ENCODE results near the gene SLC35B2. TPM values are rescaled to one million over a fixed set of nuclear protein-coding genes. Genes with fewer than 3 reads are reported as not detected.

Gene SLC35B2
- total RNA-seq, 1 experiment from 2014 or later, result 44.6 TPM

- Mint-ChIP-seq H3K36me3 (ENCODE audit: insufficient read depth, unreplicated experiment) (peaks cover 15% of the 10 kb centered on the region), H3K27ac (ENCODE audit: unreplicated experiment) (no peak overlapping the region), H3K4me1 (ENCODE audit: low read depth, unreplicated experiment) (peaks cover 13% of the 10 kb centered on the region), H3K4me3 (ENCODE audit: unreplicated experiment) (peak overlapping the region; percentile 38), H3K9me3 (ENCODE audit: unreplicated experiment) (no peaks in the 10 kb centered on the region), H3K27me3 (ENCODE audit: insufficient read depth, unreplicated experiment) (peaks cover 5% of the 10 kb centered on the region)
- Histone ChIP-seq H3K27me3 (replicated peaks; ENCODE audit: control insufficient read depth, insufficient read depth, low read length) (peaks cover 6% of the 10 kb centered on the region), H3K36me3 (ENCODE audit: control insufficient read depth, insufficient read depth, low read length) (no peaks in the 10 kb centered on the region), H3K9me3 (no peaks in the 10 kb centered on the region), H3K4me1 (peaks cover 26% of the 10 kb centered on the region), H3K4me3 (ENCODE audit: low read depth, low read length) (no peak overlapping the region)
- no peak for DNase-seq
- intact Hi-C loops (cut with micrococcal nuclease; ENCODE audit: unreplicated experiment), result no loop called here
- ChIA-PET CTCF (interaction anchor here (1.2 to 3.7 kb wide), 2 partner anchors 39 to 72 kb away, joined by 4 to 23 read pairs; no protein-coding TSS in a partner anchor), POLR2A (no interaction called here)
- no peak for TF ChIP-seq CTCF (IDR thresholded peaks at IDR 0.05; ENCODE audit: insufficient read depth in 1 of 2, low read depth in 1 of 2, low read length in 1 of 2, severe bottlenecking in 1 of 2, unreplicated experiment in 1 of 2)
- BruUV-seq (replicated peaks), result no TSS peak
These were observed 9.0 kb upstream of the SLC35B2 start for GRCh38 chr6:44266347-44266746.

DNA sequence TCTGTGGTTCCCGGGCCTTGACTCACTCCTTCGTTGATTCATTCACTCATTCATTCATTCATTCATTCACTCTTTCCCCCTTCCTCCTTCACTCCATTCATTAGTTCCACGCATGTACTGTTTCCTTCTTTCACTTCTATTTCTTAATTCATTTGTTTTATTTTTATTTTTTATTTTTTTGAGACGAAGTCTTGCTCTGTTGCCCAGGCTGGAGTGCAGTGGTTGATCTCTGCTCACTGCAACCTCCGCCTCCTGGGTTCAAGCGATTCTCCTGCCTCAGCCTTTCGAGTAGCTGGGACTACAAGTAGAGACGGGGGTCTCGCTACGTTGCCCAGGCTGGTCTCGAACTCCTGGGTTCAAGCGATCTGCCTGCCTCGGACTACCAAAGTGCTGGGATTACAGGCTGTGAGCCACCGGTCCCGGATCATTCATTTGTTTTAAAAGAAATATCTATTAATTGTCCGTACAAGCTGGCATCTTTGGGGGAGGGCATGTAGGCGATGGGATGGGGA lies 8.4 kb upstream of the SLC35B2 start:
- Mint-ChIP-seq H3K36me3 (ENCODE audit: insufficient read depth, unreplicated experiment) (peaks cover 15% of the 10 kb centered on the region), H3K4me1 (ENCODE audit: low read depth, unreplicated experiment) (peaks cover 13% of the 10 kb centered on the region), H3K27me3 (ENCODE audit: insufficient read depth, unreplicated experiment) (peaks cover 5% of the 10 kb centered on the region), H3K27ac (ENCODE audit: unreplicated experiment) (peak overlapping the region; percentile 69), H3K4me3 (ENCODE audit: unreplicated experiment) (peak overlapping the region; percentile 93), H3K9me3 (ENCODE audit: unreplicated experiment) (no peaks in the 10 kb centered on the region)
- DNase-seq, result no peak
- ChIA-PET POLR2A (no interaction called here), CTCF (interaction anchor here (1.2 kb wide), 1 partner anchor 39 kb away, joined by 4 read pairs; no protein-coding TSS in a partner anchor)
- peaks cover 26% of the 10 kb centered on the region for H3K4me1 ChIP-seq
- TF ChIP-seq CTCF (IDR thresholded peaks at IDR 0.05; ENCODE audit: insufficient read depth in 1 of 2, low read depth in 1 of 2, low read length in 1 of 2, severe bottlenecking in 1 of 2, unreplicated experiment in 1 of 2), result no peak
- peak overlapping the region; percentile 71; the same call in 1 of the 2 replicates for H3K4me3 ChIP-seq (ENCODE audit: low read depth, low read length)
- H3K9me3 ChIP-seq, result no peaks in the 10 kb centered on the region
- H3K27me3 ChIP-seq (replicated peaks; ENCODE audit: control insufficient read depth, insufficient read depth, low read length), result peaks cover 6% of the 10 kb centered on the region
- H3K36me3 ChIP-seq (ENCODE audit: control insufficient read depth, insufficient read depth, low read length), result no peaks in the 10 kb centered on the region
- intact Hi-C loops (cut with micrococcal nuclease; ENCODE audit: unreplicated experiment), result no loop called here
- no TSS peak for BruUV-seq (replicated peaks)

DNA sequence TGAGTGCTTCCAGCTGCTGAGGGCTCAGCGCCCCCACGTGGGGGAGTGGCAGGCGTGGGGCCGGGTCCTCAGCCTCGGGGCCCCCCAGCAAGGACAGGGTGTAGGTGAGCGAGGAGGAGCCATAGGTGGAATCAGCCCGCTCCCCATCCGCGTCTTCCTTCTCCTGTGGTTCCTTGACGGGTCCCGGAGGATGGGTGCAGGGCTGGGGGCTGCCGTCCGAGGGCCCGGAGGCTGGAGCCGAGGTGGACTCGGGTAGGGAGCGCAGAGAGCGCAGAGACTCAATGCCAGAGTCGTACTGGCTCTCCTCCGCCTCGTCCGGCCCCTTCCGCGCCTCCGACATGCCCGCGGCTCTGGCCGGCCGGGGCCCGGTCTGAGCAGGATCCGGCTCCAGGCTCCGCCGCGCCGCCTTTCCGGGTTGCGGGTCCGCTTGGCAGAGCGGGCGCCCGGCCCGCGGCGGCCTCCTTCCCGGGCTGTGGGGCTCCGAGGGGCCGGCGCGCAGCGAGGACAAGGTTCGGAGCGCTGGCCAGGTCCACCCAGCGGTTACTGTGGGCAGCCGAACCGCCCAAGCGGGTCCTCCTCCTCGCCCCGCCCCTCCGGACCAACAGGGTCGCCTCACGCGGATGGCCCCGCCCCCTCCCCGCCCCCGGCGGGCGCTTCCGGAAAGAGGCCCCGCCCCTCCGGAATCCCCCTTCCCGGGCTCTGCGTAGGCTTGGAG lies 7.8 kb upstream of the SLC35B2 start, which contains the start of gene NFKBIE:
Gene NFKBIE, minus strand, starts transcription at position 545 of the 715 bp plus-strand sequence. Its CDS starts 205 bp downstream, at position 340.
- CTCF ChIA-PET, result interaction anchor here (0.6 kb wide), 1 partner anchor 42 kb away, joined by 3 read pairs; no protein-coding TSS in a partner anchor
- TF ChIP-seq CTCF (IDR thresholded peaks at IDR 0.05; ENCODE audit: insufficient read depth in 1 of 2, low read depth in 1 of 2, low read length in 1 of 2, severe bottlenecking in 1 of 2, unreplicated experiment in 1 of 2), result peak; percentile 21 to 41
- TSS peak; percentile 62 for BruUV-seq (replicated peaks)

More for the DNA sequence above, 7.8 kb upstream of the SLC35B2 start, which contains the start of gene NFKBIE:
- intact Hi-C loops (cut with micrococcal nuclease; ENCODE audit: unreplicated experiment), result no loop called here
- POLR2A ChIA-PET, result interaction anchor here (0.5 kb wide), 1 partner anchor 62 kb away, joined by 5 read pairs; no protein-coding TSS in a partner anchor
- no peaks in the 10 kb centered on the region for H3K9me3 Mint-ChIP-seq (ENCODE audit: unreplicated experiment)
- H3K4me1 ChIP-seq, result peaks cover 26% of the 10 kb centered on the region
- H3K36me3 Mint-ChIP-seq (ENCODE audit: insufficient read depth, unreplicated experiment), result peaks cover 15% of the 10 kb centered on the region
- peak within 1 kb of the TSS; percentile 93 for H3K4me3 Mint-ChIP-seq (ENCODE audit: unreplicated experiment)
- H3K4me1 Mint-ChIP-seq (ENCODE audit: low read depth, unreplicated experiment), result peaks cover 13% of the 10 kb centered on the region
- H3K4me3 ChIP-seq (ENCODE audit: low read depth, low read length), result peak within 1 kb of the TSS; percentile 71
- peaks cover 4% of the 10 kb centered on the region for H3K27me3 Mint-ChIP-seq (ENCODE audit: insufficient read depth, unreplicated experiment)
- H3K9me3 ChIP-seq, result no peaks in the 10 kb centered on the region
- H3K27ac Mint-ChIP-seq (ENCODE audit: unreplicated experiment), result peak within 1 kb of the TSS; percentile 69
- DNase-seq, result peak; percentile 91 to 95
- H3K36me3 ChIP-seq (ENCODE audit: control insufficient read depth, insufficient read depth, low read length), result peaks cover 1% of the 10 kb centered on the region; the same call in 1 of the 2 replicates
- H3K27me3 ChIP-seq (replicated peaks; ENCODE audit: control insufficient read depth, insufficient read depth, low read length), result peaks cover 6% of the 10 kb centered on the region
